Activated CD8-positive, alpha-beta memory T cell treated with anti-CD3 and anti-CD28 coated beads for 4 hours (primary cell): ENCODE measurements around the gene VMO1.

Experiments used
- DNase-seq, 2 donors: peaks; one replicate each; pipeline ENCODE4 v3.0.0-alpha.2; 2020; ENCODE audit warnings: low read depth in 2 of 2

VMO1 gene

GRCh38 chr17:4764595-4764994, 21.6 kb downstream of the VMO1 start:
- no peak for DNase-seq

- no peak for DNase-seq
These were observed 26.4 kb downstream of the VMO1 start for GRCh38 chr17:4759776-4760236.

GRCh38 chr17:4753392-4753791, 32.8 kb downstream of the VMO1 start:
- DNase-seq, result no peak

GRCh38 chr17:4751932-4752331, 34.2 kb downstream of the VMO1 start:
- DNase-seq, result no peak

GRCh38 chr17:4750606-4751005, 35.6 kb downstream of the VMO1 start:
- no peak for DNase-seq

- no peak for DNase-seq
These were observed 37.5 kb downstream of the VMO1 start for GRCh38 chr17:4748686-4749085.

- no peak for DNase-seq
These were observed 38.3 kb downstream of the VMO1 start for GRCh38 chr17:4747847-4748246.

- DNase-seq, result no peak
These were observed 40.9 kb downstream of the VMO1 start for GRCh38 chr17:4744999-4745969.

- DNase-seq, result no peak
These were observed 42.3 kb downstream of the VMO1 start for GRCh38 chr17:4743898-4744297.

- DNase-seq, result no peak
These were observed 42.9 kb downstream of the VMO1 start for GRCh38 chr17:4743216-4743615.

- no peak for DNase-seq
These were observed 43.5 kb downstream of the VMO1 start for GRCh38 chr17:4742629-4743028.

GRCh38 chr17:4742133-4742532, 44.0 kb downstream of the VMO1 start:
- no peak for DNase-seq

- DNase-seq, result no peak
These were observed 44.6 kb downstream of the VMO1 start for GRCh38 chr17:4741544-4741943.

- DNase-seq, result no peak
These were observed 45.6 kb downstream of the VMO1 start for GRCh38 chr17:4740584-4740983.

- DNase-seq, result no peak
These were observed 46.2 kb downstream of the VMO1 start for GRCh38 chr17:4740025-4740351.

- DNase-seq, result peak in 1 of 2 donors; percentile 33
These were observed 46.8 kb downstream of the VMO1 start, which contains the start of the genes CXCL16 and ZMYND15 for GRCh38 chr17:4739122-4740024. TSS of gene CXCL16 (minus strand) at chr17:4739928. CDS start at chr17:4739339, 589 bp downstream. TSS of gene ZMYND15 (plus strand) at chr17:4739833. CDS start at chr17:4740549, 716 bp downstream.

- no peak for DNase-seq
These were observed 47.7 kb downstream of the VMO1 start for GRCh38 chr17:4738136-4739121.

- DNase-seq, result no peak
These were observed 50.1 kb downstream of the VMO1 start for GRCh38 chr17:4735876-4736651.
